Esophagus muscularis mucosa (tissue), 4 donors: ENCODE results near the gene PLPP4. TPM values are rescaled to one million over a fixed set of nuclear protein-coding genes. Genes with fewer than 3 reads are reported as not detected.
A peak's percentile ranks its signal among the peaks of the same experiment; 100 is the strongest.

Source experiments
- DNase-seq: peaks from one replicate; pipeline ENCODE4 v3.0.0-alpha.2; 2017; ENCODE audit errors: extremely low spot score
- H3K27ac ChIP-seq, 4 donors: fragments of 200-600 bp; sonication (generic); replicated peaks in 1 of 4; 1 replicate in 3 of 4; 2 replicates in 1 of 4; pipeline ENCODE4 v1.5.1; 2016 to 2019; ENCODE audit warnings: mild to moderate bottlenecking in 1 of 4
- H3K27me3 ChIP-seq, 4 donors: fragments of 200-600 bp; sonication (generic); one replicate each; pipeline versions ENCODE4 v1.5.1 to v1.6.0; 2016 to 2019
- H3K36me3 ChIP-seq, 4 donors: fragments of 200-600 bp; sonication (generic); one replicate each; pipeline ENCODE4 v1.5.1; 2016 to 2019
- H3K4me1 ChIP-seq, 4 donors: fragments of 200-600 bp; sonication (generic); one replicate each; pipeline ENCODE4 v1.5.1; 2016 to 2019
- H3K4me3 ChIP-seq, 4 donors: fragments of 200-600 bp; sonication (generic); 1 replicate in 2 of 4; 2 replicates in 2 of 4; pipeline ENCODE4 v1.5.1; 2016 to 2019; ENCODE audit warnings: mild to moderate bottlenecking in 4 of 4, moderate library complexity in 1 of 4
- H3K9me3 ChIP-seq, 4 donors: fragments of 200-600 bp; sonication (generic); 1 replicate in 3 of 4; 2 replicates in 1 of 4; pipeline ENCODE4 v1.5.1; 2016 to 2019
- EP300 ChIP-seq: sonication (generic); formaldehyde crosslinking; IDR thresholded peaks from one replicate; pipeline ENCODE4 v1.6.1; 2017; ENCODE audit warnings: antibody characterized with exemption
- POLR2A ChIP-seq: fragments of 450-650 bp; IDR thresholded peaks from one replicate; pipeline ENCODE4 v1.6.1; 2017; ENCODE audit warnings: antibody characterized with exemption, moderate library complexity, mild to moderate bottlenecking, low read depth
- POLR2AphosphoS5 ChIP-seq, 2 donors: sonication (generic); formaldehyde crosslinking; IDR thresholded peaks; one replicate each; pipeline ENCODE4 v1.6.1; 2017; ENCODE audit warnings: antibody characterized with exemption in 2 of 2
- WGBS: methylation state at CpG from one replicate; pipeline ENCODE4 v1.1.5; 2018; 5-methylcytosine and 5-hydroxymethylcytosine counted together
- intact Hi-C: fragments of 100-400 bp; cut with DNase I; formaldehyde crosslinking; loops from one replicate; pipeline ENCODE4 v1.15.1; 2023
- total RNA-seq, 4 donors: library from RNA; depleted of rRNA; stranded (reverse); fragments of >200 nt; gene quantifications; one replicate each; pipeline versions ENCODE4 v1.1.0 to v1.2.1, GENCODE V29; 2016
- TF ChIP-seq, protein P1 (sequence below), 3 experiments: fragments of 200-600 bp in 2 of 3; fragments of 450-650 bp in 1 of 3; sonication (generic) in 2 of 3; IDR thresholded peaks; one replicate each; pipeline ENCODE4 v1.5.1; 2017 to 2019; ENCODE audit warnings: antibody characterized with exemption in 3 of 3, mild to moderate bottlenecking in 2 of 3, moderate library complexity in 1 of 3

PLPP4 gene
- total RNA-seq, 4 donors from 2014 or later = 0.84 to 2.1 (median 1.3) TPM

DNA sequence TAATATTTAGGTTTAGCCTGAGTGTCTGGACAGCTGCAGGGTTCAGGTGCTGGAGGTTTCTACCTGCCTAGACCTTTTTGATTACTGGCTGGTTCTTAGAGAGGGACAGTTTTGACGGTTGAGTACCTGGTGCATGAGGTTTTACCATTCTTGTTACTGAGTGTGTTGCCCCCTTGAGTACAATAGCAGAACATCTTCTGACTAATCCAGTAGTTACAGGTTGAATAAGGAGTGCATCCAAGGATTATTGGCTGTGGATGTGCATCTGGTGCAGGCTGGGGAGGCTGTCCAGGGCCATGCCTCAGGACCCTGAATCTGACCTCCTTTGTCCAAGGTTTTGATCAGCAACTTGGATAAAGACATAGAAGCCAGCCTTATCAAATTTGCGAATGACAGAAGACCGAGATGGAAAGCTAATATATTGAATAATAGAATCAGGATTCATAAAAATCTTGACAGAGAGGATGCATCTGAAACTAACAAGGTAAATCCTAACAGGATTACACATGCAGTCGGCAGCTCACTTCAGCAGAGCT lies 23.1 kb downstream of the PLPP4 start:
- Histone ChIP-seq H3K4me1 (peaks cover 0 to 4% (median 0%) of the 10 kb centered on the region in 4 donors), H3K9me3 (peaks cover 0 to 10% (median 6%) of the 10 kb centered on the region in 4 donors), H3K4me3 (no peak overlapping the region), H3K27ac (no peak overlapping the region), H3K36me3 (no peaks in the 10 kb centered on the region), H3K27me3 (peaks cover 0 to 8% (median 0%) of the 10 kb centered on the region in 4 donors)
- TF ChIP-seq POLR2A = no peak
- TF ChIP-seq, protein P1, sequence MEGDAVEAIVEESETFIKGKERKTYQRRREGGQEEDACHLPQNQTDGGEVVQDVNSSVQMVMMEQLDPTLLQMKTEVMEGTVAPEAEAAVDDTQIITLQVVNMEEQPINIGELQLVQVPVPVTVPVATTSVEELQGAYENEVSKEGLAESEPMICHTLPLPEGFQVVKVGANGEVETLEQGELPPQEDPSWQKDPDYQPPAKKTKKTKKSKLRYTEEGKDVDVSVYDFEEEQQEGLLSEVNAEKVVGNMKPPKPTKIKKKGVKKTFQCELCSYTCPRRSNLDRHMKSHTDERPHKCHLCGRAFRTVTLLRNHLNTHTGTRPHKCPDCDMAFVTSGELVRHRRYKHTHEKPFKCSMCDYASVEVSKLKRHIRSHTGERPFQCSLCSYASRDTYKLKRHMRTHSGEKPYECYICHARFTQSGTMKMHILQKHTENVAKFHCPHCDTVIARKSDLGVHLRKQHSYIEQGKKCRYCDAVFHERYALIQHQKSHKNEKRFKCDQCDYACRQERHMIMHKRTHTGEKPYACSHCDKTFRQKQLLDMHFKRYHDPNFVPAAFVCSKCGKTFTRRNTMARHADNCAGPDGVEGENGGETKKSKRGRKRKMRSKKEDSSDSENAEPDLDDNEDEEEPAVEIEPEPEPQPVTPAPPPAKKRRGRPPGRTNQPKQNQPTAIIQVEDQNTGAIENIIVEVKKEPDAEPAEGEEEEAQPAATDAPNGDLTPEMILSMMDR (IDR thresholded peaks at IDR 0.05) = no peak
- no peak for TF ChIP-seq POLR2AphosphoS5 (IDR thresholded peaks at IDR 0.05)
- no peak for TF ChIP-seq EP300
- WGBS = 76% methylated on average over 4 of the region's 4 CpGs
- DNase-seq = peak; percentile 68
- intact Hi-C loops = no loop called here

DNA sequence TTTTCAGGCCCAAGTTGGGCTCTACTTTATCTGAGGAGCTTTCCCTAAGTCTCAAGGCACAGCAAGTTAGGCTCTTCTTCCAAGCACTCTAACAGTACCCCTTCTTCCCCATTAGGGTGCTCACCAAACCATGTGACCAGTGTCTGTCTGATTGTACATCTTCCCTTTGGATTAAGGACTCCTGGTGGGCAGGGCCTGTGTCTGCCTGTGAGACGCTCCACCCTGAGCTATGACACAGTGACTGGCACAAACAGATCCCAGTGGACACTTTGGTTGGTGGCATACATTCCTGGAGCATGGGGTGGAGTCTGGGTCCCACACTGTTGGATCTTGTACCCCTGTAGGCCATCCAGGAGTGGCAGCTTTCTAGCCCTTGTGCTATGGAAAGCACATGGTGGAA lies 23.8 kb downstream of the PLPP4 start:
- DNase-seq = peak; percentile 60
- intact Hi-C loops = no loop called here
- peaks cover 0 to 10% (median 6%) of the 10 kb centered on the region in 4 donors for H3K9me3 ChIP-seq
- peaks cover 0 to 5% (median 0%) of the 10 kb centered on the region in 4 donors for H3K27me3 ChIP-seq
- H3K4me1 ChIP-seq = peaks cover 0 to 4% (median 0%) of the 10 kb centered on the region in 4 donors
- no peaks in the 10 kb centered on the region for H3K36me3 ChIP-seq
- H3K27ac ChIP-seq = no peak overlapping the region
- no peak overlapping the region for H3K4me3 ChIP-seq
- TF ChIP-seq POLR2A (no peak), EP300 (no peak), POLR2AphosphoS5 (IDR thresholded peaks at IDR 0.05) (no peak)
- TF ChIP-seq, protein P1 (IDR thresholded peaks at IDR 0.05) = no peak
- 100% methylated on average over 1 of the region's 1 CpG for WGBS

DNA sequence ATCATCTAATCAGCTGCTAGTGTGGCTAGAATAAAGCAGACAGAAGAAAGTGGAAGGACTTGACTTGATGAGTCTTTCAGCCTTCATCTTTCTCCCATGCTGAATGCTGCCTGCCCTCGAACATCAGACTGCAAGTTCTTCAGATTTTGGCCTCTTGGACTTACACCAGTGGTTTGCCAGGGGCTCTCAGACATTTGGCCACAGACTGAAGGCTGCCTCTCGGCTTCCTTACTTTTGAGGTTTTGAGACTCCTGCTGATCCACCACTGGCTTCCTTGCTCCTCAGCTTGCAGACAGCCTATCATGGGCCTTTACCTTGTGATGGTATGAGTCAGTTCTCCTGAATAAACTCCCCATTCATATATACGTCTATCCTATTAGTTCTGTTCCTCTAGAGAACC lies 26.0 kb downstream of the PLPP4 start:
- intact Hi-C loops = no loop called here
- TF ChIP-seq, protein P1 (IDR thresholded peaks at IDR 0.05) = no peak
- TF ChIP-seq EP300 (no peak), POLR2AphosphoS5 (IDR thresholded peaks at IDR 0.05) (no peak), POLR2A (no peak)

DNA sequence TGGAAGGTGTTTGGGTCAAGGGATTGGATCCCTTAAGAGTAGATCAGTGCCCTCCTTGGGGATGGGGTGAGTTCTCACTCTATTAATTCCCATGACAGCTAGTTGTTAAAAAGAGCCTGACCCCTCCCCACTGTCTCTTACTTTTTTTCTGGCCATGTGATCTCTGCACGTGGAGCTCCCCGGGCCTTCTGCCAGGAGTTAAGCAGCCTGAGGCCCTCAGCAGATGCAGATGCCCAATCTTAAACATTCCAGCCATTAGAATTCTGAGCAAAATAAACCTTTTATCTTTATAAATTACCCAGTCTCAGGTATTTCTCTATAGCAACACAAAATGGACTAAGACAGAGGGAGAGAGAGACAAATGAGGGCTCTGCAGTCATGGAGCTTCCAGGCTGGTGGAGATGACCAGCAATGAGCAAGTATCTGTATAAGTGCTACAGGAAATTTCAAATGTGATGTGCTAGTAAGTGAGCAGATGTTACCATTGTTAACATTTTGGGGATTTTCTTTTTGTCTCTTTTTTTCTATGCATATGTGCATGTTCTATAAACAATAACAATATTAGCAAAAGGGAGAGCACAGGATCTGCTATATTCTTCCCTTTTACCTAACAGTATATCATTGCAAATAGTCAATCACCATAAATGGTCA lies 26.7 kb downstream of the PLPP4 start:
- 41% methylated on average over 2 of the region's 2 CpGs for WGBS
- Histone ChIP-seq H3K9me3 (peaks cover 0 to 10% (median 6%) of the 10 kb centered on the region in 4 donors), H3K27me3 (peaks cover 0 to 5% (median 0%) of the 10 kb centered on the region in 4 donors), H3K4me1 (no peaks in the 10 kb centered on the region), H3K27ac (no peak overlapping the region), H3K4me3 (no peak overlapping the region), H3K36me3 (no peaks in the 10 kb centered on the region)
- intact Hi-C loops = no loop called here
- peak; percentile 39 for DNase-seq
- no peak for TF ChIP-seq POLR2AphosphoS5 (IDR thresholded peaks at IDR 0.05)

More for the DNA sequence above, 26.0 kb downstream of the PLPP4 start:
- WGBS = 80% methylated on average over 3 of the region's 3 CpGs
- Histone ChIP-seq H3K27me3 (peaks cover 0 to 5% (median 0%) of the 10 kb centered on the region in 4 donors), H3K4me1 (no peaks in the 10 kb centered on the region), H3K4me3 (no peak overlapping the region), H3K27ac (no peak overlapping the region), H3K9me3 (peaks cover 0 to 10% (median 6%) of the 10 kb centered on the region in 4 donors), H3K36me3 (no peaks in the 10 kb centered on the region)
- peak; percentile 62 for DNase-seq

DNA sequence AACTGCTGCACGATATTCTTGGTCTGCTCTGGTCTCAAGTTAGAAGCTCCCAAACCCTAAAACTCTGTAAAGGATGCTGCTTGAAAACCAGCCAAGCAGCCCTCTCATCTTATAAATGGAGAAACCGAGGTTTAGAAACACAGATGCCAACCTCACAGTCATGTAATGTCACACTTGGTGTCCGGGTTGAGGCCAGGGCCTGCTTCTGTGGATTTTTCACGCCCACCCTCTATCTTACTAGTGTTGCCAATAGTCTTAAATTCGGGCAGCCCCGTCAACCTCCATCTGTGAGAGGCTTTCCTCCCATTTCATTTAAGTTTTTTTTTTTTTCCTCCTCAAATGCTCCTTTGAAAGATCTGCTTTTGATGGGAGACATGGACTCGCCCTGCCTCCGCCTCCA lies 28.9 kb downstream of the PLPP4 start:
- Histone ChIP-seq H3K9me3 (peaks cover 0 to 10% (median 6%) of the 10 kb centered on the region in 4 donors), H3K4me3 (no peak overlapping the region), H3K27me3 (peaks cover 0 to 2% (median 0%) of the 10 kb centered on the region in 4 donors), H3K36me3 (no peaks in the 10 kb centered on the region), H3K4me1 (no peaks in the 10 kb centered on the region), H3K27ac (no peak overlapping the region)
- DNase-seq = peak; percentile 55
- TF ChIP-seq POLR2A (no peak), EP300 (no peak), POLR2AphosphoS5 (IDR thresholded peaks at IDR 0.05) (no peak)
- TF ChIP-seq, protein P1 (IDR thresholded peaks at IDR 0.05) = no peak
- WGBS = 88% methylated on average over 8 of the region's 8 CpGs
- intact Hi-C loops = no loop called here
